GM18508 (cell line): ENCODE results near the gene MAP3K13.

ENCODE experiments used
- ATAC-seq: cut with Tn5 transposase; IDR thresholded peaks from one replicate; pipeline ENCODE4 v1.9.1; 2021; ENCODE audit warnings: moderate number of reproducible peaks; ENCODE audit not compliant: insufficient read depth, unreplicated experiment

The MAP3K13 gene

GRCh38 chr3:185362850-185363661, at the start of gene MAP3K13:
Gene MAP3K13, plus strand, starts transcription at chr3:185363136. Its CDS starts 65,446 bp downstream, at chr3:185428582.
- peak; percentile 96 for ATAC-seq

- no peak for ATAC-seq
These were observed 49.2 kb upstream of the MAP3K13 start for GRCh38 chr3:185313693-185314246.

GRCh38 chr3:185316740-185317412, 46.1 kb upstream of the MAP3K13 start:
- ATAC-seq = no peak

- no peak for ATAC-seq
These were observed 45.3 kb upstream of the MAP3K13 start for GRCh38 chr3:185317674-185318073.

- ATAC-seq = no peak
These were observed 44.8 kb upstream of the MAP3K13 start for GRCh38 chr3:185318141-185318540.

- ATAC-seq = no peak
These were observed 43.1 kb upstream of the MAP3K13 start for GRCh38 chr3:185319801-185320200.

- ATAC-seq = no peak
These were observed 42.0 kb upstream of the MAP3K13 start for GRCh38 chr3:185320949-185321348.

- ATAC-seq = no peak
These were observed 40.7 kb upstream of the MAP3K13 start for GRCh38 chr3:185322101-185322719.

GRCh38 chr3:185325946-185326791, 36.8 kb upstream of the MAP3K13 start:
- no peak for ATAC-seq

GRCh38 chr3:185327062-185327461, 35.9 kb upstream of the MAP3K13 start:
- ATAC-seq = no peak

GRCh38 chr3:185328324-185329004, 34.5 kb upstream of the MAP3K13 start:
- ATAC-seq = no peak

- ATAC-seq = no peak
These were observed 32.7 kb upstream of the MAP3K13 start for GRCh38 chr3:185330238-185330637.

- no peak for ATAC-seq
These were observed 32.3 kb upstream of the MAP3K13 start for GRCh38 chr3:185330644-185331043.

- peak; percentile 91 for ATAC-seq
These were observed 30.8 kb upstream of the MAP3K13 start for GRCh38 chr3:185332026-185332735.

GRCh38 chr3:185335799-185336198, 27.1 kb upstream of the MAP3K13 start:
- ATAC-seq = no peak

- ATAC-seq = no peak
These were observed 25.6 kb upstream of the MAP3K13 start for GRCh38 chr3:185337231-185337816.

- no peak for ATAC-seq
These were observed 23.0 kb upstream of the MAP3K13 start for GRCh38 chr3:185339945-185340344.

GRCh38 chr3:185340751-185341150, 22.2 kb upstream of the MAP3K13 start:
- ATAC-seq = no peak
